Umbilical cord (tissue), 2 donors: Measurements from ENCODE around the gene ANKMY1. TPM values are rescaled to one million over a fixed set of nuclear protein-coding genes. Genes with fewer than 3 reads are reported as not detected.
A peak's percentile ranks its signal among the peaks of the same experiment; 100 is the strongest.

Experiments used
- DNase-seq: peaks from one replicate; pipeline ENCODE4 v3.0.0-alpha.2; 2015; ENCODE audit warnings: low spot score
- total RNA-seq: library from RNA; depleted of rRNA; stranded (reverse); fragments of >200 nt; gene quantifications from one replicate; pipeline ENCODE4 v1.2.3, GENCODE V29; 2014; ENCODE audit warnings: low replicate concordance; ENCODE audit not compliant: insufficient read depth

The ANKMY1 gene
- total RNA-seq, 1 donor from 2014 or later: 14.2 TPM

DNA sequence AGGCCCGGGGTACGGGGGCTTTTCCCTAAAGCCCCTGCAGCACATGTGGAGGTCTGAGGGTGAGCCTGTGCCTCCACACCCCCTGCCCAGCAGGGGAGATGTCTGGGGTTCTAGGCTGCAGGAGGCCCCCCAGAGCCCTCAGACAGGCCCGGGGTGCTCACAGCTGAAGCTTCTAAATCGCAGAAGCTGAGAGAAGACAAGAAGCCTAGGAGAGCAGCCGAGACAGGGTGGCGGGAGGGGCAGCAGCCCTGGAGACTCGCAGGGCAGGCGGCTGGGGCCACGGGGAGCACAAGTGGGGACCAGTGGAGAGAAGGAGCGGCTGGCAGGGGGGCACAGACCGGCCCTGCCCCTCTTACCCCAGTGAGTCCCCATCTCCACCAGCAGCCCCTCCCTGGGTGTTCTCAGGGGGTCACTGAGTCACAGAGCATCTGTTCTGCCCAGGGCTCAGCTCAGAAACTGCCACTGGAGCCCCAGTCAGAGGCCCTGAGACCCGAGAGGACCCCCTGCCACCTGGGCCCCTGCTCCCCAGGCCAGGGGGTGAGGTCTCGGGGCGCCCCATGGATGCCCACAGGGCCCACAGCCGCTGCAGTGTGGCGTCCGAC is 96.2 kb downstream of the ANKMY1 start:
- no peak for DNase-seq

DNA sequence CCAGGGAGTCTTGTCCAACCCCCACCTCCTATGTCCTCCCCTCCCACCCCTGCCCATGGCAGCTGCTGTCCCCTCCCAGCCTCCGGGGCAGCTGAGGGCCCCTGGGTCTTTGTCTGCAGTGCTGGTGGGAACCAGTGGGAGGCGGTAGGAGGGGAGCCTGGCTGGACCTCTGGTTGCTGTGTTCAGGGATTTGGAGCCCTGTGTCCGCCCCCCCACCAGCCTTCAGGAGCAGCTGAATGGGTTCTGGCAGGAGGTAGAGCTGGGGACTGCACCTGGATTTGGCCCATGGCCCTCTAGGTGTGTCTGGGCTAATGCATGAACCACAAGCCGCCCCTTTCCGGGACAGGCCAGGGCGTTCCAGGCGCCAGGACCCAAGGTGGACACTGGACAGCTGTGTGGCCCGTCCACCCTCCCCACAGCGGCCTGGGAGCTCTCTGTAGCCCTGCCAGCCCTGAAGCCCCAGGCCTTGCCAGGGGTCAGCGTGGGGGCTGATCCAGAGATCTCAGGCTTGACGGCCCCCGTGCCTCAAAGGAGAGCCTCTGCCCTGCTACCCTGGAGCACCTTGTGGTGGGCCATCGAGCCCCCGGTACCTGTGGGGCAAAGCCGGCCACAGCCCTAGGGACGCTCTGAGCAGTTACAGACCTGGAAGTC is 96.9 kb downstream of the ANKMY1 start:
- no peak for DNase-seq

DNA sequence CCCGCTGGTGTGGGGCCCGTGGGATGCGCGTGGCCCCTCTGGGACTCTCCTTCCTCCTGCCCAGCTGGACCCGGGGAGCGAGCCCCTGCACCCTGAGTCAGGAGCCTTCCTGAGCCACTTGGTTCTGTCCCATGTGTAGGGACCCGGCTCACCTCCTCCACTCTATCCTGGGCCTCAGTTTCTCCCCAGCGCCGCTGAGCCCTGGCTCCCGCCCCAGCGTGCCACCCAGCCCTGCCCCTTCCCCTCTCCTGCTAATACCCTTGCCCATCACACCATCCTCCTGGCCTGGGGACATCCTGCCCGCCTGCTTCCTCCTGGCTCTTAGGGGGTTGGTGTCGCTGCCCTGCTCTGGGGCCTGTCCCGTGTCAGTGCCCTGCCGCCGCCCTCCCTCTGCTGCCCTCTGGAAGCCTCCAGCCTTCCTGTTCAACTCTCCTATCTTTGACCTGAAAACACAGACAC is 97.5 kb downstream of the ANKMY1 start:
- DNase-seq: no peak

DNA sequence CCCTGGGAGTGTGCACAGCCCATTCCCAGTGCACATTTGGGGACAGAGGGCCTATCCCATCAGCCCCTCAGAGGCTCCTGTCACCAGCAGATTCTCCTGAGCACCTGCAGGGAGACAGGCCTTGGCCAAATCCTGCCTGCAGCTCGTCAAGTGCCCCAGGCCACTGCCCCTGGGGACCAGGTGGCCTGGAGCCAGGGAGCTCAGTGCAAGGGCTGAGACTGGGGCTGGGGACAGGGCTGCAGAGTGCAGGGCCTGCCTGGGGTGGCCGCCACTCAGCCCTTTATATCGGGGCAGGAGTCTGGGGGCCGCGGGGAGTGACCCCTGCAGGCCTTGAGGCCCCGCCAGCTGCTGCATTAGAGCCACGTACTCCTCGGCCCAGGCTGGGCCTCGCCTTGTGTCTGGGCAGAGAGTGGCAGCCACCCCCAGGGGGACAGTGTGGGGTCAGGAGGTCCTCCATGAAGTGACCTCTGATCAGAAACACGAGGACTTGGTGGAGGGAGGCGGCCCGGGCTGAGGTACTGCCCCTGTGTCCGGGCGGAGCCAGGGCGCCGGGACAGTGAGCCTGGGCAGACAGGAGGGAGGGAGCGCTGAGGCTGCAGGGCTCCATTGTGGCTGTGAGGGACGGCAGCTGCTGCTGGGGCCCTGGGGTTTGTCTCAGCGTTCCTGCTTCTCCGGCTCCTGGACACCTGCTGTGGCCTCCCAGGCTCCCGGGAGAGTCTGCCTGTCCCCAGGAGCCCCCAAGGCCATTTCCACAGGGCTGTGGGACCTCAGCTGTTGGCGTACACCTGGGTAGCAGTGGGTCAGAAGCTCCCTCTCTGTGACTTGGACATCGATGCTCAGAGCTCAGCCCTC is 98.2 kb downstream of the ANKMY1 start:
- DNase-seq: no peak

DNA sequence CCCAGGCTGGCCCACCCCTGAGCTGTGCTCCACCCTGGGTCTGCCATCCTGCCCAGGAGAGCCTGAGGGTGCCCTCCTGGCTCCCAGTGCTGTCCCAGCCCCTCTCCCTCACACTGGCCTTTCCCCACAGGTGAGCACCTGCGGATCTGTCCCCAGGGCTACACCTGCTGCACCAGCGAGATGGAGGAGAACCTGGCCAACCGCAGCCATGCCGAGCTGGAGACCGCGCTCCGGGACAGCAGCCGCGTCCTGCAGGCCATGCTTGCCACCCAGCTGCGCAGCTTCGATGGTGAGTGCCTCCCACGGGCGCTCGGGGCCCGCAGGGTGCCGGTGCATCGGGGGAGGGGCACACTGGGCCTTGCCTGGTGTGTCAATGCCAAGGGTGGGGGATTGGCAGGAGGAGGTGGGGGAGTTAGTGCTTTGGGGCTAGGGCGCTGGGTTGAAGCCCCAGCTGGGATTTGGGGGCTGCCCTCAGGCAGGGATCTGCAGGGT is 98.8 kb downstream of the ANKMY1 start:
- no peak for DNase-seq

DNA sequence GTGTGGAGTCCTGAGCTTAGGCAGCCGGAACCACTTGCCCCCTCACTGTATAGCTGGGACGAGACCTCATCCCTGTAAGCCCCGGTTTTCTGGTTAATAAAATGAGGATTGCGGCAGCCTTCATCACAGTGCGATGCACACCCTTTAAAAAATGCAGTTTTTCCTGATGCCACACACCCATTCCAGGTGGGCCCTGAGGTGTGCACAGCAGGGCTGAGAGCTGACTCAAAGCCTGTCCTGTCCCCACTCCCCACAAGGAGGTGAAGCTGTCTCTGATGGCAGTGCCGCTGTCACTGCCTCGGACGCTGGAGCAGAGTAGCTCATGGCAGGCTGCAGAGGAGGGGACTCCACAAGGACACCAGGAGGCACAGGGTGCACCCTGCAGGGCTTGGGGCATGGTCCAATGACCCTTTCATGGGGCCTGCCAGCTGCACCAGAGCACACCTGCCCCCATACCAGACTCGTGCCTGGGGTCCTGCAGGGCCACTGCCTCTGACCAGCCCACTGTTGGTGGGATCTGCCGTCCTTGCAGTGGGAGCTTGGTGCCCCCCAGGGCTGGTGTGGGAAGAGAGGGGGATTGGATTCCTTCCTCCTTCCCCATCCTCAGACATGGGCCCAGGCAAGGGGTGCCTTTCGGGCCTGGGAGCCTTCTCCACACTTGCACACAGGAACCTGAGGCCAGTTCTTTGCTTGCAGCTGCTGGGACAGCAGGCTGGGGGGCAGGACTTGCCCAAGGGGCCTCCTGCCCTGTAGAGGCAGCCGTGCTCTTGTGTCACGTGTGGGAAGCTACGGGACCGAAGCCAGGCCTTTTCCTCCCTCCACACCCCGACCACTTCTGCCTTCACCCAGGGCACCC is 99.5 kb downstream of the ANKMY1 start:
- DNase-seq: peak; percentile 54

DNA sequence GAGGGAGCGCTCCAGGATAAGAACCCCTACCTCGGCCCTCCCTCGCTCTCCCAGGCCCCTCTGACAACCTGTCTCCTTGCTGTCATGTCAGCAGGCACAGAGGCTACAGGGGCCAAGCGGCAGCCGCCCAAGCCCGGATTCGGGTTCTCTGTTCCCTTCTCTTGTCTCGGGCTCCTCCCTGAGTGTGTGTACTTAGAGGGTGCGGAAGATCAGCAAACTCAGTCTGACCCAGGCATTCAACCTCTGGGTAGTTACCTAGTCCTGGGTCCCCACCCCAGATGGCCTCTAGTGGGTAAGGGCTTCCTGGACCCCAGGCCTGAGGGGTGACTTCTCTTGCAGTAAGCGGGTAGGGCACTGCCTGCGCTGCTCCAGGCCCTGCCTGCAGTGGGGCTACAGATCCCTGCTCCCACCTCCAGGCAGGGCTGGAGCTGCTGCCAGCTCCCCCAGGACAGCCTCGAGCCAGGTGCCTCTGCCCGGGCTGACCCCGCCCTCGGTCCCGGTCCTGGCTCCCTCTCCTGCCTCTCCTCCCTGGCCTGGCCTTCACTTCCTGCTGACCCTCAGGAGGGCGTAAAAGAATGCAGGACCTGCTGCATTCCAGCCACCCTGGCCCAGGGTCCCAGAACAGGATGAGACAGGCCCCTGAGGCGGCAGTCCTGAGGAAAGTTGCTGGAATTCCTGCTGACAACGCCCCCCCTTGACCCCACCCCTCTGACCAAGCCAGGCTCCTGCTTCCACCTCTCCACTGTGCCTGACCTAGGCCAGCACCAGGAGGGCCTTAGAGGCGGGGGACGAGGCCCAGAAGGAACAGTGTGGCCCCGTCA is 100.4 kb downstream of the ANKMY1 start:
- DNase-seq: no peak

DNA sequence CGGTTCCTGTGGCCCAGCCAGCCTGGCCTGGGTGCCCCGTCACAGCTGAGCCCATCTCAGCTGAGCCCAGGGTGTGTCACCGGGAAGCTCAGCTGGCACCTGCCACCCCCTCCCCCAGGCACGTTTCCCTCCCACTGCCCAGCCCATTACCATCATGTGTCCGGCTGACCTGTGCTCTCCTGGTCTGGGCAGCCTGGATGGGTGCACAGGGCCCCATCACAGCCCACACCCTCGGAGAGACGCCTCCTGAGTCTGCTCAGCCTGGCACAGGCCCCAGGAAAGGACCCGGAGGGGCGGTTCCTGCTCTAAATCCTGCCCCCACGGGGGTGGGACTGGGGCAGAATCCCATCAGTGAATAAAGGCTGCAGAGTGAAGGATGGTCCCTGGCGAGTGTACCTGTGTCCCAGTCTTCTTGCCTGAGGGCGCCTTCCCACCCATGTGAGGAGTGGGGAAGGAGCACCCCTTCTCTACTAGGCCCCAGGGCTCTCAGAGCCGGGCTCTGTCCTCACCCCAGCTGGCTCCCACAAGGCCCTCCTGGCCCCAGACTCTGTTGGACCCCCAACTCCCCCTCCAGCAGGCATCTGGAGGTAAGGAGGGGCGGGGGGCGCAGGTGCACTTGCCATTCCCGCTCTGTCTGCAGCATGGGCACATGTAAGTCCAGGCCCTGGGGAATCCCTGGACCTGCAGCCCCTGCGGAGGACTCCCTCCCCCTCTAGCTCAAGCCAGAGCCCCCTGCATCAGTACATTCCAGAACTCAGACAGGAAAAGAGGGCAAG is 101.2 kb downstream of the ANKMY1 start:
- DNase-seq: no peak

DNA sequence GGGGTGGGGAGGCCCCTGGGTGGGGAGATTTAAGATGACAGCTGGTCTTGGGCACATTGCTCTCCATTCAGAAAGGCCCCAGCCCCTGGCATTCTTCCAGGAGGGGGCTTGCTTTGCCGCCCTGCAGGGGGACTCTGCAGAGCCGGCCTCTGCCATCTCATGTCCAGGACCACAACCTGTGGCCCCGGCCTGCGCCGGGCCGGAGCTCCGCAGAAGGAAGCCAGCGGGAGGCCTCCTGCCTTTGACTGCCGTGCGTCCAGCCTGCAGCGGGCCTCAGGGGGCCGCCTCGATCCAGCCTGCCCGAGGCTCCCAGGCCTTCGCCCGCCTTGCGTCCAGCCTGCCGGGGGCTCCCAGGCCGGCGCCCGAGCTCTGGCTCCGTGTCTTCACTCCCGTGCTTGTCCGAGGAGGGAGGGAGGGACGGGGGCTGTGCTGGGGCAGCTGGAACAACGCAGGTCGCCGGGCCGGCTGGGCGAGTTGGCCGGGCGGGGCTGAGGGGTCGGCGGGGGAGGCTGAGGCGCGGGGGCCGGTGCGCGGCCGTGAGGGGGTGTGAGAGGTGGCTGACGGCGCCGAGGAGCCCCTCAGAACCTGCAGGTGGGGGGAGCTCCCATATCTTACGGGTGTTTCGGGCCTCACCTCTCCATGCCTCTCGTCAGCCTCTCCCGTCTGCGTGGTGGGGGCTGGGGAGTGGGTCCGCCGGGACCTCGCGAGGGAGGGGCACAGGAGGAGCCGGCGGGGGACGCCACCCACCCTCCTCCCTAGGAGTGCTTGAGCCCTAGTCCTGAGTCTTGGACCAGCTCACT is 101.9 kb downstream of the ANKMY1 start:
- no peak for DNase-seq

DNA sequence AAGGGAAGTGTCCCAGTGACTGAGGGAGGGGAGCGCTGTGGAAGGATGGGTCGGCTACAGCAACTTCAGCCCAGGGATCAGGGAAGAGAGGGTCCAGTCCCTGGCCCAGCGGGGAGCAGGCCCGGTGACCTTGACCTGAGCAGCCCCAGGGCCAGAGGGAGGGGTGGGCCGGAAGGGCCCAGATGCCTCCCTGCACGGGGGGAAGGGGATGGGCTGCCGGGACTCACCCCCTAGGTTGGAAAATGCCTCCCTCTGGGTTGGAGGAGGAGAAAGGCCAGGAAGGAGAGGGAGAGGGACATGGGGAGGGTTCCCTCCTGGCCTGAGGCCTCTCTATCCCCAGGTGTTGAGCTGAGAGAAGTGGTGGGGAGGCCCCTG is 102.5 kb downstream of the ANKMY1 start:
- DNase-seq: no peak

DNA sequence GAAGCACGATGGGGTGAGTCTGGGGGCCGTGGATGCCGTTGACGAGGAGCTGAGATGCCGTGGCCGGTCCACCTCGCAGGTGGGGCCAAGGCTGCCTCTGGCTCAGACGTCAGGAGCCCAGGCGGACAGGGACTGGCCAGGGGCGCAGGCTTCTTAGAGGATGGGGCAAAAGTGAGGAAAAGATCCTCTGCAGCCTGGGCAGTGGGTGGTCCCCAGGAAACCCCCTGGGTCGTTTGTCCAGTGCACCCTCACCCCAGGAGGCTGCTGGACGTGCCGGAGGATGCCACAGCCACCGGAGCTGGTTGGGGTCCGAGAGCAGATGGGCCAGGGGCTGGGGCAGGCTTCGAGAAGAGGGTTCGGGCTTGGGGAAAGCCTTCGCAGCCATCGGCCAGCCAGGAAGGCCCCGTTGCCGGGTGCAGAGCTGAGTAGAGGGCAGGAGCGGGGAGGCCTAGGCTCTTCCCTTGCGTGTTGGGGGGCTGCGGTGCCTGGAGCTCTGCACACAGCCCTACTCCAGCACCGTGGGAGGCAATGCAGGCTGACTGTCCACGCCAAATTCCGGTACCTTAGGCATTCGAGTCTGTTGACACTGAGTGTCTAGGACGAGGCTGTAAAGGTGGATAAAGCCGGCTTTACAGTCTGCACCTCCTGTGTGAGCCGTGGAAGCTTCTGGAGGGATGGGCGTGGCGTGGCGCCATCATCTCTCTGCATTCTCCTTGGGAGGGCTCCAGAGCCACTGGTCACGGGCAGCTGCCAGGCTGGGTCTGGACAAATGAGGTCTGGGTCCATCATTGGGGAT is 103.5 kb downstream of the ANKMY1 start:
- no peak for DNase-seq

DNA sequence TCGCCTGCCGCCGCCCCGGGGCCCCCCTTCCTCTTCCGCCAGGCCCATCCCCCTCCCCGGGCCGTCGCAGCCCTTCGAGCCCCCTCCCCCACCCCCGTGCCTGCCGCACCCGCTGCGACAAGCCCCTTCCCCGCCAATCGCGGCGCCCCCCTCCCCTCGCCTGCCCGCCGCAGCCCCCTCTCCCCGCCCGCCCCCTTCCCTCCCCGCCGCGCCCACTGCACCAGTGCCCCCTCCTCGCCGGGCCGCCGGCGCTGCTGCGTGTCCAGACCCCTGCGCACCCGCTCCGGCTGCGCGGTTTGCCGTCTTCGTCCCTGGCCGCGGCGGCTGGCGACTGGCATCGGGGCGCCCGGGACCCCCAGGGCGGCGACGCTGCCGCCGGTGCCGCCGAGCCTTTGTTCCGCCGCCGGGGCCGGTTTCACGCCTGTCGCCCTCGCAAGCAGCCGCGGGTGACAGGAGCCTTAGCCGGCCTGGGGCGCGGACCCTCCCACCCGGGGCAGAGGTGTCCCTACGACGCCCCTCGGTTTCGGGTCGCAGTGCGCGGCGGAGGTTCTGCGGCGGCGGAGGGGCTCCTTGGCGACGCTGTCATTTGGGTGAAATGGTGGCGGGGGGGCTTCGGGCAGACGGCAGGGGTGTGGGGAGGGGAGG is 104.2 kb downstream of the ANKMY1 start:
- no peak for DNase-seq

DNA sequence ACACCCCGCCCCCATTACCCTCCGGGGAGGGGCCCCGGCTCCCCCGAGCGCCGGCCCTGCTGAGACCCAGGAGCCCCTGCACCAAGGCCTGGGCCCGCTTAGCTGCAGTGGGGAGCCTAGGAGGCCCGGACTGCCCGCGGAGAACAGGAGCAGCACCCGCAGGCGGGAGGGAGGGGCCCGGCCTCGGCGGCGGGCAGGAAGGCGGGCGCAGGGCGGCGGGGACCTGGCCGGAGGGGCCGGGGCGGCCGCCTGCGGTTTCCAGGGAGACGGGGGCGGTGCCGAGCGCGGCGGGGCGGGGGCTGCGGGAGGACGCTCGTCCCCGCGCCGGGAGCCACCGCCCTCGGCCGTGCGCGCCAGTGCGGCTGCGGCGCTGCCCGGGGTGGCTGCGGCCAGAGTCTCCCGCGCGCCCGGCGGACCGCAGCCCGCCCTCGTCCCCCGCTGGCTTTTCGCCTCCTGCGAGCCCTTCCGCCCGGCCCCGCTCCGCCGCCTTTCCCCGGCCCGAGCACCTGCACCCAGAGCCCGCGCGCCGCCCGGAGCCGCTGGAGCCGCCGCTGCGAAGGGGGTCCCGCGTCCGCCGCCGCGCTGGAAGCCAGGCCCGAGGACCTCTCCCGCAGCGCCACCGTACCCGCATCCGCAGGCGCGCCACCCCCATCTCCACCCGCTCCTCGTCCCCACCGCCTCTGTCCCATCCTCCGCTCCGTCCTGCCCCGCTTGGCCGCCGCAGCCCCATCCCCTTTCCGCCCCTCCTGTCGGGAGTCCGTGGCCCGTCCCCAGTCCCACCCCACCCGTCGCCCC is 105.1 kb downstream of the ANKMY1 start:
- peak; percentile 73 for DNase-seq

DNA sequence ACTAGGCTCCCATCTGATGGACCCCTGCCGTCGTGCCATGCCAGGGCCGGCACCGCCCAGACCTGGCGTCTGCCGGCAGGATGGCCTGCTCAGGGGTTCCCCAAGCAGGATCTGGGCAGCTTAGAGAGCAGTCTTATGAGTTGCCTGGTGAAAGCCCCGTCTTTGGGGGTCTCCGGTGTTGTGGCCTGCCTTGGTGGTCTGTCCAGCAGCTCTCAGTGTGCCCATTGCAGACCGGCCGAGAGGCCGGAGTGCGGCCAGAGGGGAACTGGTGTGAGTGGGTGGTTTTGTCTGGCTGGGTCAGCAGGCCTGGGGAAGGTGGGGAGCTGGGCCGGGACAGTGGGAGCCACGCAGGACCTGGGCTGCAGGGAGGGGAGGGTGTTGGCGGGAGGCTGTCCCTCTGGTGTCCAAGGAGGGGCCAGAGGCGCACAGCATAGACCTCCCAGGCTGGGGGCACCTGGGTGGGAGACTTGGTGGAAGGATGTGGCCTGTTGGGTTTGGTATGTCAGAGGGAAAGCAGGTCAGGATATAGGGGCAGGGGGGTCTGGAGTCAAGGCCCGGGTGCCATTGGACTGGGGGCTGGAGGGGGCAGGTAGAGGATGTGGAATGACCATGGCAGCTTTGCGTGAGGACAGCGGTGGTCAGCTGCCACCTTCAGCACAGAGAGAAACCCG is 105.9 kb downstream of the ANKMY1 start:
- DNase-seq: no peak

DNA sequence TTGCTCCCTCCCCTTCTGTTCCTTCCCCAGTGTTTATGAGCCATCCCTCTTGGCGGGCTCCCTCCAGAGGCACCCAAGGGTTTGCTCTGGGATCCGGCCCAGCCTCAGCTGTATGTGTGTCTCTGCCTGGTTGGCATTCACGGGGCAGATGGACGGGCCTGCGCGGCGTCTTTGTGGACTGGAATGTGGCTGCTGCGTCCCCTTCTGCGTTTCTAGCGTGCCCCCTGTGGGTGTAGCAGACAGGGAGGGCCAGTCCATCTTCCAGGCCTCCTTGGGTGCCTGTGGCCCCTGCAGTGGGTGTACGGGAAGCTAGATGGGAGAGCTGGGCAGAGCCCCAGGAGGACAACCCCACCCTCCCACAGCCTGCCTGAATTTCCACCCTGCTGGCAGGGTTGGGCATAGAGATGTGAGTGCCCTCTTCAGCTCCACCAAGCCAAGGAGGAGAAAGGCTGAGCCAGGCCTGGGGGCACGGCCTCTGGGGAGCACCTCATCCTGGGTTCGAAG is 106.6 kb downstream of the ANKMY1 start:
- DNase-seq: no peak

DNA sequence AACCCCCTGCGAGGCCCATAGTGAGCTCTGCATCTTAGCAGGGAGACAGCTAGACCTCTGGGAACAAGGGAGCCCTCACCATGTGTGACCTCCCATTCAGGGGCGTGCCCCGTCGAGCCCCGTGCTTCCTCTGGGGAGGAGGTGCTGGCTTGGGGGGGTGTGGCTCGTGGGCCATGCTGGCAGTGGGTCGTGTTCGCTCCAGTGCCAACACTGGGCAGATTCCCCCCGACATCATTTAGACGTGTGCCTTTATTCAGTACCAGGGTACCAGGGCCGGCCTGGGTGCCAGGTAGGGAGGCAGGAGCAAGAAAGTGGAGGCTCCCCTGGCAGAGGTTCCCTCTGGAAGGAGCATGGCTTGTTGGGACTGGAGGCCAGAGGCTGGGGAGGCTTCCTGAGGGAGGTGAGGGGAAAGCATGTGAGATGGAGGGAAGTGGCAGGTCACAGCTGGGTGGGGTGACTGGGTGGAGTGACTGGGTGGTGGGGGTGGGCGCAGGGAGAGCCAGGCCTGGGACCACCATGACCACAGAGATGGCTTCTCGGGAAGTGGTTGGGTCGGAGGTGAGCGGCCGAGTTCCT is 107.2 kb downstream of the ANKMY1 start:
- no peak for DNase-seq
